22Rv1 (cell line): ENCODE results near the gene OSBPL3.

Experiments used
- ZFX ChIP-seq: fragments of 450-650 bp; IDR thresholded peaks from 2 replicates; pipeline ENCODE4 v1.6.1; 2017; ENCODE audit warnings: antibody characterized with exemption, borderline replicate concordance
- TF ChIP-seq, protein P1 (sequence below): fragments of 450-650 bp; IDR thresholded peaks from 2 replicates; pipeline ENCODE4 v1.5.1; 2017; ENCODE audit warnings: mild to moderate bottlenecking

DNA sequence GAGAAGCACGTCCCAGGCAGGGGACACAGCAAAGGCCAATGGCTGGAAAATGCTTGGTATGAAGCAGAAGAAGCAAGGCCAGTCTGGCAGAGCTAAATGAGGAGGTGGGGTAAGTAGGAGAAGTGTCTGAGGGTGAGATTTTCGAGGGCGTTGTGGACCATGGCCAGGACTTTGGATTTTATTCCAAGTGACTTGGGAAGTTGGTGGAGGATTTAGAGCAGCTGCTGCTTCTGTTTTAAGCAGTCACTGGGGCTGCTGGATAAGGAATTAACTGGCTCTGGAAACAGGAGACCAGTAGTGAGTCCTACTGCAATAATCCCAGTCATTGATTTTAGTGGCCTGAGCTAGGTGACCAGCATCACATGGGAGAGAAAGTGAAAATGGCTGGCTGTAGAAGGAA is 155.1 kb downstream of the OSBPL3 start:
- TF ChIP-seq, protein P1, sequence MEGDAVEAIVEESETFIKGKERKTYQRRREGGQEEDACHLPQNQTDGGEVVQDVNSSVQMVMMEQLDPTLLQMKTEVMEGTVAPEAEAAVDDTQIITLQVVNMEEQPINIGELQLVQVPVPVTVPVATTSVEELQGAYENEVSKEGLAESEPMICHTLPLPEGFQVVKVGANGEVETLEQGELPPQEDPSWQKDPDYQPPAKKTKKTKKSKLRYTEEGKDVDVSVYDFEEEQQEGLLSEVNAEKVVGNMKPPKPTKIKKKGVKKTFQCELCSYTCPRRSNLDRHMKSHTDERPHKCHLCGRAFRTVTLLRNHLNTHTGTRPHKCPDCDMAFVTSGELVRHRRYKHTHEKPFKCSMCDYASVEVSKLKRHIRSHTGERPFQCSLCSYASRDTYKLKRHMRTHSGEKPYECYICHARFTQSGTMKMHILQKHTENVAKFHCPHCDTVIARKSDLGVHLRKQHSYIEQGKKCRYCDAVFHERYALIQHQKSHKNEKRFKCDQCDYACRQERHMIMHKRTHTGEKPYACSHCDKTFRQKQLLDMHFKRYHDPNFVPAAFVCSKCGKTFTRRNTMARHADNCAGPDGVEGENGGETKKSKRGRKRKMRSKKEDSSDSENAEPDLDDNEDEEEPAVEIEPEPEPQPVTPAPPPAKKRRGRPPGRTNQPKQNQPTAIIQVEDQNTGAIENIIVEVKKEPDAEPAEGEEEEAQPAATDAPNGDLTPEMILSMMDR, result no peak
- TF ChIP-seq ZFX, result no peak
